GM12878 (cell line): Measurements from ENCODE around the gene ETNK2. TPM values are rescaled to one million over a fixed set of nuclear protein-coding genes. Genes with fewer than 3 reads are reported as not detected.

ENCODE experiments used
- ATAC-seq: fragments of 200-7000 bp; cut with Tn5 transposase; 3 replicates; pipeline ENCODE4 v1.9.1; 2020; ENCODE audit warnings: mild to moderate bottlenecking, moderate library complexity
- BruUV-seq: library from RNA; stranded (reverse); fragments of 400-500 nt; replicated peaks from 2 replicates; lab custom pipeline; 2021; lab: Mats Ljungman, UMichigan
- CTCF ChIA-PET: fragments of 300-600 bp; sonication (Branson Sonifier 250); formaldehyde crosslinking; extraction: SDS; loops from one replicate; lab custom pipeline; 2021; ENCODE audit warnings: inconsistent platforms; lab: Yijun Ruan, JAX
- POLR2A ChIA-PET: fragments of 350-600 bp; formaldehyde crosslinking; extraction: SDS; loops from one replicate; lab custom pipeline; 2021; ENCODE audit warnings: inconsistent platforms; lab: Charles Lee
- RAD21 ChIA-PET: fragments of 300-600 bp; sonication (Branson Sonifier 250); formaldehyde crosslinking; loops from one replicate; lab custom pipeline; 2023; ENCODE audit warnings: antibody characterized with exemption; ENCODE audit not compliant: unreplicated experiment; lab: Charles Lee
- SMC1A ChIA-PET: fragments of 300-600 bp; sonication (Branson Sonifier 250); formaldehyde crosslinking; loops from one replicate; lab custom pipeline; 2023; ENCODE audit not compliant: unreplicated experiment, uncharacterized antibody; lab: Charles Lee
- DNase-seq: peaks from one replicate; pipeline ENCODE4 v3.0.0-alpha.2; 2011; ENCODE audit warnings: low read depth, low spot score
- FAIRE-seq: peaks from 3 replicates; lab custom pipeline; 2011; peaks lifted over from hg19 to GRCh38; lab: Jason Lieb, UNC
- H2AFZ ChIP-seq: 2 replicates; pipeline ENCODE4 v1.6.0; 2011; ENCODE audit warnings: low read depth, low read length, control low read depth; ENCODE audit not compliant: control insufficient read depth
- H3K27ac ChIP-seq: 2 replicates; pipeline ENCODE4 v1.5.1; 2011; ENCODE audit warnings: control low read depth; ENCODE audit not compliant: control insufficient read depth, insufficient read depth
- H3K27me3 ChIP-seq, 2 experiments: replicated peaks in 1 of 2; 2 replicates each; pipeline versions ENCODE4 v1.6.0 to v1.6.1; 2011; ENCODE audit warnings: low read length in 1 of 2; ENCODE audit not compliant: control insufficient read depth in 2 of 2, insufficient read depth in 2 of 2
- H3K36me3 ChIP-seq, 2 experiments: 2 replicates each; pipeline ENCODE4 v1.5.1; 2011; ENCODE audit warnings: low read length in 1 of 2; ENCODE audit not compliant: control insufficient read depth in 2 of 2, insufficient read depth in 2 of 2
- H3K4me1 ChIP-seq: 2 replicates; pipeline ENCODE4 v1.6.1; 2011; ENCODE audit warnings: mild to moderate bottlenecking, low read length, moderate library complexity, mixed read lengths; ENCODE audit not compliant: control insufficient read depth, insufficient read depth
- H3K4me2 ChIP-seq: 2 replicates; pipeline ENCODE4 v1.6.0; 2011; ENCODE audit warnings: control low read depth; ENCODE audit not compliant: control insufficient read depth, insufficient read depth
- H3K4me3 ChIP-seq: fragments of 200-600 bp; sonication (generic); 2 replicates; pipeline ENCODE4 v1.5.1; 2016
- H3K79me2 ChIP-seq: 2 replicates; pipeline ENCODE4 v1.6.0; 2011; ENCODE audit warnings: low read length; ENCODE audit not compliant: control insufficient read depth, insufficient read depth
- H3K9ac ChIP-seq: 2 replicates; pipeline ENCODE4 v1.8.0; 2011; ENCODE audit warnings: low read length, control low read depth, mixed read lengths; ENCODE audit not compliant: control insufficient read depth, insufficient read depth
- H3K9me3 ChIP-seq: replicated peaks from 3 replicates; pipeline ENCODE4 v1.5.1; 2011; ENCODE audit warnings: mild to moderate bottlenecking, low read length; ENCODE audit not compliant: control insufficient read depth, insufficient read depth
- H4K20me1 ChIP-seq: 2 replicates; pipeline ENCODE4 v1.6.0; 2011; ENCODE audit not compliant: control insufficient read depth, insufficient read depth
- BCL11A ChIP-seq: IDR thresholded peaks from 2 replicates; pipeline ENCODE4 v1.6.1; 2011; ENCODE audit warnings: low read depth, low read length
- BMI1 ChIP-seq: fragments of 450-650 bp; IDR thresholded peaks from 2 replicates; pipeline ENCODE4 v1.6.1; 2016; ENCODE audit warnings: mild to moderate bottlenecking, moderate library complexity, borderline replicate concordance
- CHD2 ChIP-seq: IDR thresholded peaks from 2 replicates; pipeline ENCODE4 v1.6.1; 2011; ENCODE audit warnings: low read depth, low read length, improper control_type of control experiment, borderline replicate concordance
- CREM ChIP-seq: IDR thresholded peaks from 2 replicates; pipeline ENCODE4 v1.6.1; 2014; ENCODE audit warnings: antibody characterized with exemption, low read depth
- EP300 ChIP-seq, 2 experiments: fragments of 150-350 bp in 1 of 2; IDR thresholded peaks; 2 replicates each; pipeline ENCODE4 v1.6.1; 2011 to 2012; ENCODE audit warnings: low read depth in 2 of 2, low read length in 2 of 2, borderline replicate concordance in 1 of 2, improper control_type of control experiment in 1 of 2, inconsistent platforms in 1 of 2; ENCODE audit not compliant: control insufficient read depth in 1 of 2
- FOXK2 ChIP-seq: fragments of 450-650 bp; IDR thresholded peaks from 2 replicates; pipeline ENCODE4 v1.6.1; 2017; ENCODE audit warnings: mild to moderate bottlenecking, moderate library complexity
- HCFC1 ChIP-seq: fragments of 150-350 bp; IDR thresholded peaks from 2 replicates; pipeline ENCODE4 v1.6.1; 2014; ENCODE audit warnings: low read length
- KLF5 ChIP-seq: fragments of 450-650 bp; IDR thresholded peaks from 2 replicates; pipeline ENCODE4 v1.6.1; 2014; ENCODE audit warnings: mild to moderate bottlenecking; ENCODE audit not compliant: partially characterized antibody
- MXI1 ChIP-seq: fragments of 150-350 bp; IDR thresholded peaks from 2 replicates; pipeline ENCODE4 v1.6.1; 2011; ENCODE audit warnings: low read depth, mild to moderate bottlenecking, inconsistent platforms, low read length, improper control_type of control experiment
- NFIC ChIP-seq: IDR thresholded peaks from 2 replicates; pipeline ENCODE4 v1.6.1; 2012; ENCODE audit warnings: low read depth, mild to moderate bottlenecking, inconsistent platforms, low read length, moderate library complexity
- NFYB ChIP-seq: IDR thresholded peaks from 2 replicates; pipeline ENCODE4 v1.6.1; 2011; ENCODE audit warnings: low read depth, mild to moderate bottlenecking, low read length, improper control_type of control experiment, moderate library complexity; ENCODE audit not compliant: insufficient read depth
- POLR2AphosphoS2 ChIP-seq: IDR thresholded peaks from 2 replicates; pipeline ENCODE4 v1.6.1; 2011; ENCODE audit warnings: low read depth, mild to moderate bottlenecking, low read length, improper control_type of control experiment, moderate library complexity
- RB1 ChIP-seq: fragments of 450-650 bp; formaldehyde crosslinking; IDR thresholded peaks from 2 replicates; pipeline ENCODE4 v1.6.1; 2017; ENCODE audit warnings: mild to moderate bottlenecking, borderline replicate concordance
- RBBP5 ChIP-seq: fragments of 200-600 bp; sonication (generic); conservative IDR thresholded peaks from 2 replicates; pipeline ENCODE4 v1.6.1; 2016
- SPI1 ChIP-seq: IDR thresholded peaks from 2 replicates; pipeline ENCODE4 v1.6.1; 2011; ENCODE audit warnings: low read depth, mild to moderate bottlenecking, low read length, moderate library complexity, borderline replicate concordance; ENCODE audit not compliant: insufficient read depth
- WGBS: methylation state at CpG from one replicate; pipeline ENCODE4 v1.1.6; 2016; ENCODE audit warnings: low lambda C conversion rate; ENCODE audit not compliant: insufficient replicate concordance, insufficient coverage; ENCODE audit errors: missing lambda C conversion rate; 5-methylcytosine and 5-hydroxymethylcytosine counted together
- in situ Hi-C: fragments of 300-500 bp; cut with MboI; formaldehyde crosslinking; loops from 9 replicates; pipeline ENCODE4 v1.14.3; 2018; ENCODE audit warnings: mixed read lengths
- intact Hi-C: fragments of 100-400 bp; cut with micrococcal nuclease; formaldehyde crosslinking; loops from one replicate; pipeline ENCODE4 v1.14.2; 2022; ENCODE audit not compliant: unreplicated experiment
- polyA plus RNA-seq, 11 experiments: library from polyadenylated mRNA; depleted of rRNA in 4 of 11; unstranded in 6 of 11; stranded (reverse) in 5 of 11; fragments of >200 nt; fragmentation: Nextera tagmentation in 4 of 11; fragmentation: Illumina TruSeq in 1 of 11; extraction: Ambion mirVana in 4 of 11; extraction: Trizol in 1 of 11; gene quantifications; 1 replicate in 1 of 11; 2 replicates in 10 of 11; pipeline versions ENCODE4 v1.2.1 to v1.2.3, GENCODE V29; 2011 to 2016; ENCODE audit warnings: inconsistent platforms in 2 of 11, missing spikeins in 2 of 11, low read depth in 1 of 11
- total RNA-seq, 4 experiments: library from RNA; depleted of rRNA in 3 of 4; stranded (reverse); fragments of >200 nt in 3 of 4; fragmentation: Illumina TruSeq in 1 of 4; extraction: Trizol in 1 of 4; gene quantifications; 2 replicates each; pipeline versions ENCODE4 v1.2.1 to v1.2.3, GENCODE V29; 2013 to 2021
- TF ChIP-seq, protein P1 (sequence below): fragments of 450-650 bp; IDR thresholded peaks from 2 replicates; pipeline ENCODE4 v1.6.1; 2017; ENCODE audit warnings: borderline replicate concordance

The ETNK2 gene
- total and polyA plus RNA-seq, 10 of the 15 experiments (the other 5 are each of a cell fraction or from before 2014, with no cell fraction given): 0.14 TPM; not detected in 9

DNA sequence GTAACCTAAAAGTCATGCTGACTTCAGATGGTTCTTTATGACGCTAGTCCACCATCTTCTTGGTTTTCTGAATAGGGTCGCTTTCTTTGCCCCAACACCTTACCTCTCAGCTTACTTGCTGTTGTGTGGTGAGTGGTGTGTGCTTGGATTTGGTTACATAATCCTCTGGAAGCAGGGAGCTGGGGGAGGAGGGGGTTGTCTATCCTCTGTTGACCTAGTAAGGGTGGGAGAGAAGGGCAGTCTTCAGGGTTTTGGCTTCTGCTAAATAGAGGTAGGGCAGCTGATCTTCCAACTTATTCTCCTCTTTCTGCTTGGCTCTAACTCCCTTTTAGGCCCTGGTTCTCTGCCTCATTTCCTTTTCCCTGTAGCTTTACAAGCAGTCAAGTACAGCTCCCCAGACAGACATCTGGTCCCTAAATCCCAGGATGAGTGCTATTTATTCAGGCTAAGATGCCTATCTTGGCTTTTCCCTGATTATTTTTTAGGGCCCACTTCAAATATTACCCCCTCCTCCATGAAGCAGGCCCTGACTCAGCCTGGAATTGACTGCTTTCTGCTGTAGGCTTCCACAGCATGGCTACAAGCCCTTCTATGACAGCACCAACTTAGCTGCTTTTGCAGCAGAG, 20.7 kb upstream of the ETNK2 start:
- intact Hi-C loops (no loop called here), in situ Hi-C loops (no loop called here)
- peaks cover 8% of the 10 kb centered on the region; the same call in 2 of the 3 replicates for H3K9me3 ChIP-seq
- no peak overlapping the region for H3K9ac ChIP-seq
- H3K27me3 ChIP-seq: peaks cover 0 to 2% of the 10 kb centered on the region in 2 experiments; a peak in 1 of 4 replicates
- FAIRE-seq (no peak), DNase-seq (no peak), ATAC-seq (no peak)
- H4K20me1 ChIP-seq: no peaks in the 10 kb centered on the region
- BruUV-seq: no TSS peak
- H3K36me3 ChIP-seq: no peaks in the 10 kb centered on the region
- TF ChIP-seq SPI1 (no peak), NFYB (no peak), BMI1 (no peak), POLR2AphosphoS2 (no peak), CHD2 (no peak), EP300 (IDR thresholded peaks at IDR 0.05; ENCODE audit: borderline replicate concordance in 1 of 2, control insufficient read depth in 1 of 2, low read depth in 2 of 2, low read length in 2 of 2) (no peak), KLF5 (no peak), RBBP5 (no peak), MXI1 (no peak), BCL11A (no peak), NFIC (no peak), HCFC1 (no peak), CREM (no peak), RB1 (no peak), FOXK2 (no peak)
- TF ChIP-seq, protein P1, sequence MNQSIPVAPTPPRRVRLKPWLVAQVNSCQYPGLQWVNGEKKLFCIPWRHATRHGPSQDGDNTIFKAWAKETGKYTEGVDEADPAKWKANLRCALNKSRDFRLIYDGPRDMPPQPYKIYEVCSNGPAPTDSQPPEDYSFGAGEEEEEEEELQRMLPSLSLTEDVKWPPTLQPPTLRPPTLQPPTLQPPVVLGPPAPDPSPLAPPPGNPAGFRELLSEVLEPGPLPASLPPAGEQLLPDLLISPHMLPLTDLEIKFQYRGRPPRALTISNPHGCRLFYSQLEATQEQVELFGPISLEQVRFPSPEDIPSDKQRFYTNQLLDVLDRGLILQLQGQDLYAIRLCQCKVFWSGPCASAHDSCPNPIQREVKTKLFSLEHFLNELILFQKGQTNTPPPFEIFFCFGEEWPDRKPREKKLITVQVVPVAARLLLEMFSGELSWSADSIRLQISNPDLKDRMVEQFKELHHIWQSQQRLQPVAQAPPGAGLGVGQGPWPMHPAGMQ: no peak
- POLR2A ChIA-PET: interaction anchor here (0.5 kb wide), 1 partner anchor 13 kb away, joined by 4 read pairs; no protein-coding TSS in a partner anchor
- no peaks in the 10 kb centered on the region for H3K4me1 ChIP-seq
- H2AFZ ChIP-seq: no peak overlapping the region
- H3K4me2 ChIP-seq: no peak overlapping the region
- H3K79me2 ChIP-seq: no peaks in the 10 kb centered on the region
- SMC1A ChIA-PET: interaction anchor here (2.3 kb wide), 1 partner anchor 226 kb away, joined by 6 read pairs; no protein-coding TSS in a partner anchor
- H3K27ac ChIP-seq: no peak overlapping the region
- H3K4me3 ChIP-seq: no peak overlapping the region
- CTCF ChIA-PET: interaction anchor here (0.7 to 2.7 kb wide), 3 partner anchors 10 to 204 kb away, joined by 3 to 11 read pairs (median 4); no protein-coding TSS in a partner anchor
- 28% methylated on average over 2 of the region's 2 CpGs for WGBS
- RAD21 ChIA-PET: no interaction called here
